HepG2 (cell line): ENCODE measurements around the gene SPATA31E1. TPM values are rescaled to one million over a fixed set of nuclear protein-coding genes. Genes with fewer than 3 reads are reported as not detected.
"Not testable (repeated sequence)": the region's sequence is repeated elsewhere in the genome, so short reads cannot be mapped to it uniquely, and the experiment has no call there.

ENCODE experiments used
- ATAC-seq: fragments of 200-7000 bp; cut with Tn5 transposase; 3 replicates; pipeline ENCODE4 v1.9.1; 2020; ENCODE audit warnings: mild to moderate bottlenecking, moderate library complexity
- BruUV-seq: library from RNA; stranded (reverse); fragments of 400-500 nt; replicated peaks from 2 replicates; lab custom pipeline; 2021; lab: Mats Ljungman, UMichigan
- CTCF ChIA-PET: fragments of 300-600 bp; formaldehyde crosslinking; extraction: SDS; loops from one replicate; lab custom pipeline; 2021; ENCODE audit warnings: low total read pairs, inconsistent platforms, low intra/inter-chr PET ratio; lab: Yijun Ruan, JAX
- POLR2A ChIA-PET: fragments of 350-600 bp; sonication (Branson Sonifier 250); formaldehyde crosslinking; loops from one replicate; lab custom pipeline; 2020; ENCODE audit warnings: antibody characterized with exemption, inconsistent platforms; lab: Yijun Ruan, JAX
- DNase-seq: peaks from one replicate; pipeline ENCODE4 v3.0.0-alpha.2; 2015; ENCODE audit warnings: low spot score
- FAIRE-seq: peaks from 3 replicates; lab custom pipeline; 2011; peaks lifted over from hg19 to GRCh38; lab: Jason Lieb, UNC
- H2AFZ ChIP-seq: one replicate; pipeline ENCODE4 v1.6.1; 2011; ENCODE audit warnings: low read length, inconsistent platforms
- H3K27ac ChIP-seq: fragments of 300-600 bp; 3 replicates; pipeline ENCODE4 v1.8.0; 2011; ENCODE audit warnings: mixed run types, mild to moderate bottlenecking, mixed read lengths, low read length, inconsistent platforms; ENCODE audit not compliant: insufficient read depth; ENCODE audit errors: extremely low read length
- H3K27me3 ChIP-seq, 2 experiments: fragments of 200-600 bp in 1 of 2; 2 replicates in 1 of 2; 3 replicates in 1 of 2; pipeline versions ENCODE4 v1.6.0 to v1.8.0; 2011; ENCODE audit warnings: low read length in 2 of 2, mild to moderate bottlenecking in 2 of 2, moderate library complexity in 2 of 2, inconsistent platforms in 1 of 2; ENCODE audit not compliant: insufficient read depth in 2 of 2, control insufficient read depth in 1 of 2
- H3K36me3 ChIP-seq, 2 experiments: fragments of 200-600 bp in 1 of 2; replicated peaks in 1 of 2; 2 replicates in 1 of 2; 3 replicates in 1 of 2; pipeline versions ENCODE4 v1.5.1 to v1.8.0; 2011; ENCODE audit warnings: low read length in 2 of 2, inconsistent platforms in 1 of 2; ENCODE audit not compliant: insufficient read depth in 2 of 2, control insufficient read depth in 1 of 2
- H3K4me1 ChIP-seq: 2 replicates; pipeline ENCODE4 v1.5.1; 2012; ENCODE audit warnings: low read length, inconsistent platforms; ENCODE audit not compliant: insufficient read depth
- H3K4me2 ChIP-seq: 2 replicates; pipeline ENCODE4 v1.6.0; 2011; ENCODE audit warnings: low read depth, low read length, inconsistent platforms
- H3K4me3 ChIP-seq, 3 experiments: fragments of 200-600 bp in 1 of 3; sonication (generic), shearing (Covaris generic) in 1 of 3; replicated peaks in 1 of 3; 2 replicates each; pipeline ENCODE4 v1.5.1; 2011 to 2016; ENCODE audit warnings: low read length in 3 of 3, inconsistent platforms in 2 of 3, low read depth in 2 of 3, mild to moderate bottlenecking in 2 of 3, control low read depth in 1 of 3, mixed read lengths in 1 of 3; ENCODE audit not compliant: insufficient read depth in 1 of 3
- H3K79me2 ChIP-seq: one replicate; pipeline ENCODE4 v1.6.1; 2011; ENCODE audit warnings: low read length, inconsistent platforms; ENCODE audit not compliant: insufficient read depth
- H3K9ac ChIP-seq: 2 replicates; pipeline ENCODE4 v1.6.0; 2011; ENCODE audit warnings: mild to moderate bottlenecking, low read depth, low read length, inconsistent platforms; ENCODE audit not compliant: insufficient read depth
- H3K9me3 ChIP-seq: 2 replicates; pipeline ENCODE4 v1.5.1; 2012; ENCODE audit warnings: mild to moderate bottlenecking, low read length
- H4K20me1 ChIP-seq: 2 replicates; pipeline ENCODE4 v1.6.0; 2011; ENCODE audit warnings: inconsistent platforms, mild to moderate bottlenecking, low read length, moderate library complexity; ENCODE audit not compliant: insufficient read depth
- WGBS: methylation state at CpG from one replicate; pipeline ENCODE4 v1.1.6; 2017; ENCODE audit warnings: low lambda C conversion rate; 5-methylcytosine and 5-hydroxymethylcytosine counted together
- in situ Hi-C: cut with HindIII; loops from 2 replicates; pipeline ENCODE4 v1.10.0; 2017; ENCODE audit warnings: low pct_unique_long_range_greater_than_20kb; ENCODE audit not compliant: extremely low pct_ligation_motif_present
- intact Hi-C: fragments of 100-400 bp; cut with micrococcal nuclease; formaldehyde crosslinking; loops from one replicate; pipeline ENCODE4 v1.10.0; 2022; ENCODE audit not compliant: unreplicated experiment
- polyA plus RNA-seq, 8 experiments: library from polyadenylated mRNA; depleted of rRNA in 3 of 8; stranded (reverse) in 7 of 8; unstranded in 1 of 8; fragments of >200 nt; fragmentation: Illumina TruSeq in 4 of 8; extraction: Trizol in 4 of 8; gene quantifications; 2 replicates each; pipeline versions ENCODE4 v1.2.1 to v1.2.3, GENCODE V29; 2011 to 2016; ENCODE audit warnings: low read depth in 4 of 8, missing spikeins in 1 of 8, mixed read lengths in 1 of 8; ENCODE audit not compliant: insufficient read depth in 1 of 8
- total RNA-seq, 5 experiments: library from RNA; depleted of rRNA; stranded (reverse); fragments of >200 nt; fragmentation: Illumina TruSeq; extraction: Trizol; gene quantifications; 2 replicates each; pipeline ENCODE4 v1.2.3, GENCODE V29; 2016; ENCODE audit warnings: low read depth in 1 of 5

SPATA31E1 gene
- total and polyA plus RNA-seq, 2 of the 13 experiments (the other 11 are each of a cell fraction or from before 2014, with no cell fraction given) = not detected

- H3K9ac ChIP-seq, H3K9me3 ChIP-seq, ATAC-seq, H3K79me2 ChIP-seq, H2AFZ ChIP-seq, CTCF ChIA-PET, H3K4me2 ChIP-seq, BruUV-seq, POLR2A ChIA-PET, H3K36me3 ChIP-seq, H3K27ac ChIP-seq, H4K20me1 ChIP-seq, H3K4me1 ChIP-seq, H3K27me3 ChIP-seq, DNase-seq, FAIRE-seq, in situ Hi-C loops, intact Hi-C loops, H3K4me3 ChIP-seq: not testable (repeated sequence)
- WGBS = 61% methylated on average over 12 of the region's 13 CpGs
Observed at GRCh38 chr9:87919013-87919412, 36.3 kb downstream of the SPATA31E1 start.

- H3K9me3 ChIP-seq, ATAC-seq, in situ Hi-C loops, H3K27ac ChIP-seq, H3K36me3 ChIP-seq, H3K9ac ChIP-seq, FAIRE-seq, H3K79me2 ChIP-seq, H3K4me2 ChIP-seq, H3K4me3 ChIP-seq, CTCF ChIA-PET, H3K27me3 ChIP-seq, DNase-seq, BruUV-seq, H4K20me1 ChIP-seq, H2AFZ ChIP-seq, intact Hi-C loops, H3K4me1 ChIP-seq, POLR2A ChIA-PET: not testable (repeated sequence)
- WGBS = 19% methylated on average over 5 of the region's 8 CpGs
Observed at GRCh38 chr9:87921561-87921960, 38.9 kb downstream of the SPATA31E1 start.

GRCh38 chr9:87923012-87923411 is 40.3 kb downstream of the SPATA31E1 start:
- H4K20me1 ChIP-seq, H3K9me3 ChIP-seq, H3K4me3 ChIP-seq, POLR2A ChIA-PET, DNase-seq, FAIRE-seq, H2AFZ ChIP-seq, H3K27ac ChIP-seq, H3K79me2 ChIP-seq, H3K9ac ChIP-seq, ATAC-seq, H3K36me3 ChIP-seq, in situ Hi-C loops, H3K27me3 ChIP-seq, BruUV-seq, H3K4me1 ChIP-seq, CTCF ChIA-PET, H3K4me2 ChIP-seq, intact Hi-C loops: not testable (repeated sequence)
- WGBS = no CpG with 5 or more reads among the region's 10 CpGs

GRCh38 chr9:87924851-87925250 is 42.2 kb downstream of the SPATA31E1 start:
- H3K27ac ChIP-seq, H3K4me1 ChIP-seq, H3K36me3 ChIP-seq, CTCF ChIA-PET, FAIRE-seq, in situ Hi-C loops, H3K79me2 ChIP-seq, H2AFZ ChIP-seq, BruUV-seq, H3K9me3 ChIP-seq, intact Hi-C loops, H3K9ac ChIP-seq, DNase-seq, H3K4me3 ChIP-seq, H4K20me1 ChIP-seq, POLR2A ChIA-PET, H3K27me3 ChIP-seq, ATAC-seq, H3K4me2 ChIP-seq: not testable (repeated sequence)
- WGBS = no CpG with 5 or more reads among the region's 10 CpGs
